Transverse colon (tissue), 4 donors: ENCODE results near the gene PAGR1.

Source experiments
- EP300 ChIP-seq: sonication (generic); formaldehyde crosslinking; IDR thresholded peaks from one replicate; pipeline ENCODE4 v1.6.1; 2017; ENCODE audit warnings: antibody characterized with exemption, low read depth
- POLR2A ChIP-seq: fragments of 450-650 bp; IDR thresholded peaks from one replicate; pipeline ENCODE4 v1.6.1; 2016; ENCODE audit warnings: antibody characterized with exemption, mild to moderate bottlenecking, moderate library complexity
- POLR2AphosphoS5 ChIP-seq, 3 donors: sonication (generic); formaldehyde crosslinking; IDR thresholded peaks; one replicate each; pipeline ENCODE4 v1.6.1; 2016; ENCODE audit warnings: antibody characterized with exemption in 3 of 3
- TF ChIP-seq, protein P1 (sequence below), 5 experiments: fragments of 200-600 bp in 3 of 5; fragments of 450-650 bp in 2 of 5; sonication (generic) in 3 of 5; IDR thresholded peaks; 1 replicate in 2 of 5; 2 replicates in 3 of 5; pipeline ENCODE4 v1.5.1; 2016 to 2017; ENCODE audit warnings: antibody characterized with exemption in 5 of 5, inconsistent platforms in 3 of 5, mild to moderate bottlenecking in 2 of 5, moderate library complexity in 1 of 5

DNA sequence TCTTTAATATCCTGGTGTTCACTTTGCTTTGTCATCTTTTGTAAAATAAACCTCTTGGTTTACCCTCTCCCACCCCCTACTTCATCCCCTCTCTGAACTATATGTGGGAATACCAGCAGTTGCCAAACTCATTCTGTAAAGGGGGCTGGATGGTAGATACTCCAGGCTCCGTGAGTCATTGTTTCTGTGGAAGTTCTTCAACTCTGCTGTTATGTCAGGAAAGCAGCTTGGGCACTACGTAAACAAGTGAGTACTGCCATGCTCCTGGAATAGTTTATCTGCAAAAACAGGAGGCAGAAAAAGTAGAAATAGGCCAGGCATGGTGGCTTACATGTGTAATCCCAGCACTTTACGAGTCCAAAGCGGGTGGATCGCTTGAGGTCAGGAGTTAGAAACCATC is 21.9 kb downstream of the PAGR1 start:
- TF ChIP-seq, protein P1, sequence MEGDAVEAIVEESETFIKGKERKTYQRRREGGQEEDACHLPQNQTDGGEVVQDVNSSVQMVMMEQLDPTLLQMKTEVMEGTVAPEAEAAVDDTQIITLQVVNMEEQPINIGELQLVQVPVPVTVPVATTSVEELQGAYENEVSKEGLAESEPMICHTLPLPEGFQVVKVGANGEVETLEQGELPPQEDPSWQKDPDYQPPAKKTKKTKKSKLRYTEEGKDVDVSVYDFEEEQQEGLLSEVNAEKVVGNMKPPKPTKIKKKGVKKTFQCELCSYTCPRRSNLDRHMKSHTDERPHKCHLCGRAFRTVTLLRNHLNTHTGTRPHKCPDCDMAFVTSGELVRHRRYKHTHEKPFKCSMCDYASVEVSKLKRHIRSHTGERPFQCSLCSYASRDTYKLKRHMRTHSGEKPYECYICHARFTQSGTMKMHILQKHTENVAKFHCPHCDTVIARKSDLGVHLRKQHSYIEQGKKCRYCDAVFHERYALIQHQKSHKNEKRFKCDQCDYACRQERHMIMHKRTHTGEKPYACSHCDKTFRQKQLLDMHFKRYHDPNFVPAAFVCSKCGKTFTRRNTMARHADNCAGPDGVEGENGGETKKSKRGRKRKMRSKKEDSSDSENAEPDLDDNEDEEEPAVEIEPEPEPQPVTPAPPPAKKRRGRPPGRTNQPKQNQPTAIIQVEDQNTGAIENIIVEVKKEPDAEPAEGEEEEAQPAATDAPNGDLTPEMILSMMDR (IDR thresholded peaks at IDR 0.05) = no peak
- TF ChIP-seq POLR2AphosphoS5 (IDR thresholded peaks at IDR 0.05) (no peak), POLR2A (no peak), EP300 (no peak)
